ENCODE data around the gene NR6A1.

DNA sequence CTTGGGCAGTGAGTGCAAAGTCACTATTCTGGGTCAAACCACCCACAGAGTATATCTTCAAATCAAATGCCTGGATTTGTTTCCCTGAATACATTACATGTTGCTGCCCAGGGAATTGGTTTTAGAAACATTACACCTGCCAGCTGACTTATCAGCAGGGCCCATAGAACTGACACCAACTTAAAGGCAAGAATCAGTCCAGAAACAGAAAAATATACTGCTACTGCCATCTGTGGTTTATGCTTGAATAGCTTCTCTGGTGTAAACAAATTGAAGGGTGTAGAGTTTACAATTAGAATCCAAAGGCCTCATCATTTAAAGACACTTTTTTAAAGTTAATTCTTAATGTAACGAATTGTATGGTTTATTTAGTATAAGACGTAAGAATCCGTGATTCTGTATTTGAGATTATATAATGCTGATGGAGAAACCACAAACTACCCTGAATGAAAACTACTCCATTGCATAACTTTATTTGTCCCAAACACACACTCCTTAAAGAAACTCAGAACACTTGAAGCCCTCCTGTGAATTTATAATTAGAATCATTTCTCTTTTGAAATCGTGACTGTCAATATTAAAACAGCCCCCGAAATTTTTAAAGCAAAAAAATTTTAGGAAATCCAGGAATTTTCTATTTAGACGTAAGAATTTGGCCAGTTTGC lies 6.2 kb downstream of the NR6A1 start:
- TF ChIP-seq, protein P1, sequence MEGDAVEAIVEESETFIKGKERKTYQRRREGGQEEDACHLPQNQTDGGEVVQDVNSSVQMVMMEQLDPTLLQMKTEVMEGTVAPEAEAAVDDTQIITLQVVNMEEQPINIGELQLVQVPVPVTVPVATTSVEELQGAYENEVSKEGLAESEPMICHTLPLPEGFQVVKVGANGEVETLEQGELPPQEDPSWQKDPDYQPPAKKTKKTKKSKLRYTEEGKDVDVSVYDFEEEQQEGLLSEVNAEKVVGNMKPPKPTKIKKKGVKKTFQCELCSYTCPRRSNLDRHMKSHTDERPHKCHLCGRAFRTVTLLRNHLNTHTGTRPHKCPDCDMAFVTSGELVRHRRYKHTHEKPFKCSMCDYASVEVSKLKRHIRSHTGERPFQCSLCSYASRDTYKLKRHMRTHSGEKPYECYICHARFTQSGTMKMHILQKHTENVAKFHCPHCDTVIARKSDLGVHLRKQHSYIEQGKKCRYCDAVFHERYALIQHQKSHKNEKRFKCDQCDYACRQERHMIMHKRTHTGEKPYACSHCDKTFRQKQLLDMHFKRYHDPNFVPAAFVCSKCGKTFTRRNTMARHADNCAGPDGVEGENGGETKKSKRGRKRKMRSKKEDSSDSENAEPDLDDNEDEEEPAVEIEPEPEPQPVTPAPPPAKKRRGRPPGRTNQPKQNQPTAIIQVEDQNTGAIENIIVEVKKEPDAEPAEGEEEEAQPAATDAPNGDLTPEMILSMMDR (IDR thresholded peaks at IDR 0.05) = no peak
- TF ChIP-seq MYBL2 (CRISPR knock-in tag; IDR thresholded peaks at IDR 0.05) = no peak
- TF ChIP-seq GTF2I (CRISPR knock-in tag; conservative IDR thresholded peaks at IDR 0.05) = no peak
- TF ChIP-seq, protein P2, sequence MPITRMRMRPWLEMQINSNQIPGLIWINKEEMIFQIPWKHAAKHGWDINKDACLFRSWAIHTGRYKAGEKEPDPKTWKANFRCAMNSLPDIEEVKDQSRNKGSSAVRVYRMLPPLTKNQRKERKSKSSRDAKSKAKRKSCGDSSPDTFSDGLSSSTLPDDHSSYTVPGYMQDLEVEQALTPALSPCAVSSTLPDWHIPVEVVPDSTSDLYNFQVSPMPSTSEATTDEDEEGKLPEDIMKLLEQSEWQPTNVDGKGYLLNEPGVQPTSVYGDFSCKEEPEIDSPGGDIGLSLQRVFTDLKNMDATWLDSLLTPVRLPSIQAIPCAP (CRISPR knock-in tag; IDR thresholded peaks at IDR 0.05) = no peak
- no peak for TF ChIP-seq CREM (CRISPR knock-in tag; IDR thresholded peaks at IDR 0.05)
- TF ChIP-seq ELF4 (CRISPR knock-in tag; IDR thresholded peaks at IDR 0.05; ENCODE audit: low read depth) = no peak
- TF ChIP-seq FOXK1 (CRISPR knock-in tag; IDR thresholded peaks at IDR 0.05) = no peak
- TF ChIP-seq, protein P3, sequence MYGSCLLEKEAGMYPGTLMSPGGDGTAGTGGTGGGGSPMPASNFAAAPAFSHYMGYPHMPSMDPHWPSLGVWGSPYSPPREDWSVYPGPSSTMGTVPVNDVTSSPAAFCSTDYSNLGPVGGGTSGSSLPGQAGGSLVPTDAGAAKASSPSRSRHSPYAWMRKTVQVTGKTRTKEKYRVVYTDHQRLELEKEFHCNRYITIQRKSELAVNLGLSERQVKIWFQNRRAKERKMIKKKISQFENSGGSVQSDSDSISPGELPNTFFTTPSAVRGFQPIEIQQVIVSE (CRISPR knock-in tag; IDR thresholded peaks at IDR 0.05; ENCODE audit: borderline replicate concordance) = no peak
- no peak for TF ChIP-seq ZNF263 (CRISPR knock-in tag; IDR thresholded peaks at IDR 0.05; ENCODE audit: low read depth)
- TF ChIP-seq, protein P4, sequence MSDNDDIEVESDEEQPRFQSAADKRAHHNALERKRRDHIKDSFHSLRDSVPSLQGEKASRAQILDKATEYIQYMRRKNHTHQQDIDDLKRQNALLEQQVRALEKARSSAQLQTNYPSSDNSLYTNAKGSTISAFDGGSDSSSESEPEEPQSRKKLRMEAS (CRISPR knock-in tag; IDR thresholded peaks at IDR 0.05) = no peak
- TF ChIP-seq, protein P5, sequence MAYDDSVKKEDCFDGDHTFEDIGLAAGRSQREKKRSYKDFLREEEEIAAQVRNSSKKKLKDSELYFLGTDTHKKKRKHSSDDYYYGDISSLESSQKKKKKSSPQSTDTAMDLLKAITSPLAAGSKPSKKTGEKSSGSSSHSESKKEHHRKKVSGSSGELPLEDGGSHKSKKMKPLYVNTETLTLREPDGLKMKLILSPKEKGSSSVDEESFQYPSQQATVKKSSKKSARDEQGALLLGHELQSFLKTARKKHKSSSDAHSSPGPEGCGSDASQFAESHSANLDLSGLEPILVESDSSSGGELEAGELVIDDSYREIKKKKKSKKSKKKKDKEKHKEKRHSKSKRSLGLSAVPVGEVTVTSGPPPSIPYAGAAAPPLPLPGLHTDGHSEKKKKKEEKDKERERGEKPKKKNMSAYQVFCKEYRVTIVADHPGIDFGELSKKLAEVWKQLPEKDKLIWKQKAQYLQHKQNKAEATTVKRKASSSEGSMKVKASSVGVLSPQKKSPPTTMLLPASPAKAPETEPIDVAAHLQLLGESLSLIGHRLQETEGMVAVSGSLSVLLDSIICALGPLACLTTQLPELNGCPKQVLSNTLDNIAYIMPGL (CRISPR knock-in tag; IDR thresholded peaks at IDR 0.05) = no peak

Data from WTC11 (cell line).